LNCaP clone FGC (cell line): ENCODE results near the gene FAM13B.

Source experiments
- DNase-seq: peaks from one replicate; pipeline ENCODE4 v3.0.0-alpha.2; 2011; ENCODE audit warnings: low read depth
- H3K4me3 ChIP-seq: 2 replicates; pipeline ENCODE4 v1.5.1; 2011; ENCODE audit warnings: mild to moderate bottlenecking, low read depth, low read length, control low read depth
- TF ChIP-seq, protein P1 (sequence below): IDR thresholded peaks from 2 replicates; pipeline ENCODE4 v1.5.1; 2012; ENCODE audit warnings: mild to moderate bottlenecking; ENCODE audit not compliant: control insufficient read depth, insufficient read depth; ENCODE audit errors: extremely low read depth

Gene FAM13B

DNA sequence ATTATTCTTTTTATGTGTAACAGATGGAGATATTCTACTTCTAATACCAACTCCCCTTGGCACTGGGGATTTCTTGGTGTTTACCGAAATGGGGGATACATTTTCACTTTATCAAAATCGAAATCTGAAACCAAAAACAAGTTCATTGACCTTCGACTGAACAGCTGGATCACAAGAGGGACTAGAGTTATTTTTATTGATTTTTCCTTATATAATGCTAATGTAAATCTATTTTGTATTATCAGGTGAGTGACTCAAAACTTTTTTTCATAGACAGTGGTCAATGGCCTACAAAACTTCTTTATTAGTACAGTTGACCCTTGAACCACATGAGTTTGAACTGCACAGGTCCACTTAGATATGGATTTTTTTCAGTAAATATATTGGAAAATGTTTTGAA is 133.4 kb downstream of the FAM13B start:
- no peak overlapping the region for H3K4me3 ChIP-seq
- no peak for DNase-seq
- TF ChIP-seq, protein P1, sequence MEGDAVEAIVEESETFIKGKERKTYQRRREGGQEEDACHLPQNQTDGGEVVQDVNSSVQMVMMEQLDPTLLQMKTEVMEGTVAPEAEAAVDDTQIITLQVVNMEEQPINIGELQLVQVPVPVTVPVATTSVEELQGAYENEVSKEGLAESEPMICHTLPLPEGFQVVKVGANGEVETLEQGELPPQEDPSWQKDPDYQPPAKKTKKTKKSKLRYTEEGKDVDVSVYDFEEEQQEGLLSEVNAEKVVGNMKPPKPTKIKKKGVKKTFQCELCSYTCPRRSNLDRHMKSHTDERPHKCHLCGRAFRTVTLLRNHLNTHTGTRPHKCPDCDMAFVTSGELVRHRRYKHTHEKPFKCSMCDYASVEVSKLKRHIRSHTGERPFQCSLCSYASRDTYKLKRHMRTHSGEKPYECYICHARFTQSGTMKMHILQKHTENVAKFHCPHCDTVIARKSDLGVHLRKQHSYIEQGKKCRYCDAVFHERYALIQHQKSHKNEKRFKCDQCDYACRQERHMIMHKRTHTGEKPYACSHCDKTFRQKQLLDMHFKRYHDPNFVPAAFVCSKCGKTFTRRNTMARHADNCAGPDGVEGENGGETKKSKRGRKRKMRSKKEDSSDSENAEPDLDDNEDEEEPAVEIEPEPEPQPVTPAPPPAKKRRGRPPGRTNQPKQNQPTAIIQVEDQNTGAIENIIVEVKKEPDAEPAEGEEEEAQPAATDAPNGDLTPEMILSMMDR, result no peak

GRCh38 chr5:137896560-137896959 is 136.3 kb downstream of the FAM13B start:
- H3K4me3 ChIP-seq, result no peak overlapping the region
- DNase-seq, result no peak
- TF ChIP-seq, protein P1, result no peak

GRCh38 chr5:137894586-137894985 is 138.3 kb downstream of the FAM13B start:
- TF ChIP-seq, protein P1, result no peak
- no peak overlapping the region for H3K4me3 ChIP-seq
- DNase-seq, result peak; percentile 61

GRCh38 chr5:137891849-137892248 is 141.0 kb downstream of the FAM13B start:
- DNase-seq, result no peak
- TF ChIP-seq, protein P1, result no peak
- no peak overlapping the region for H3K4me3 ChIP-seq

- TF ChIP-seq, protein P1, result no peak
- no peak for DNase-seq
- no peak overlapping the region for H3K4me3 ChIP-seq
Measured at GRCh38 chr5:137890845-137891244, 142.0 kb downstream of the FAM13B start.

- DNase-seq, result no peak
- peak within 1 kb of the TSS; percentile 54 for H3K4me3 ChIP-seq
- TF ChIP-seq, protein P1, result no peak
Measured at GRCh38 chr5:137888863-137889759, 143.8 kb downstream of the FAM13B start, which contains the start of gene PKD2L2. Gene PKD2L2, plus strand, starts transcription at chr5:137889457. Its CDS starts 35 bp downstream, at chr5:137889492.

DNA sequence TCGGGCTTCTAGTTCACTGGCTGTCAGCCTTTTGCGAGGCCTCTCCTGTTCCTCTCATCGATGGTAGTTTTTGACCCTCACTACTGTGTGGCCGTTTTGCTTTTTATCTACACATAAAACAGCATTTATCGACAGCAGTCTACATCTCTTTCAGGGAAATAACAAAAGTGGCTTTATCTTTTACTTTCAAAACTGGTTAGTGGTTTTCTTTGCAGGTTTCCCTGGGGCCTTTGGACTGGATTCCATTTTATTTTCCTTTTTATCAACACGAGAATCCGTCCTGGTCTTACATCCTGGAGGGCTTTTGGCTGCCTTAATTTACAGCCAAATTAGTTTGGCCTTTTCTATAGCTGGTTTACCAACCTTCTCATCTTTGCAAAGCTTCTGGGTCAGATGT is 144.4 kb downstream of the FAM13B start:
- TF ChIP-seq, protein P1, result no peak
- peak overlapping the region; percentile 54 for H3K4me3 ChIP-seq
- no peak for DNase-seq
